ENCODE data around the gene HIVEP3.

DNA sequence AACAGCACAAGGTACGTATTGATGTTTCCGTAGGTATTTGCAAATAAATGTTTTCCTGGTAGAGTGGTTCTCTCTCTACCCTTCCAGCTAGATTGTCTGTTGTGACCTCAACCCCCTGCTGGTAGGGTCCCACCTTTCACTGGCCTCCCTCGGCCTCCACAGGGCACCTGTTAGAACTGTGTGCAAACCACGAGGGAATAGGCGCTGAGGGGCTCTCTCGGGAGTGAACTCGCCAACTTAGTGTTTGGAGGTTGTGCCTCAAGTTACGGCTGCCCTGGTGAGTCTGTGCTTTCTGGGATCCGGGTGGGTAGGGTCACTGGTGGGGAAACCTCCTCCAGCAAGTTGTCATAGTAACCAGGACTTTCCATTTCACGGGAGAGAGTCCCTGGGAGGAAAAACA is 229.6 kb downstream of the HIVEP3 start:
- TF ChIP-seq EZH2 (IDR thresholded peaks at IDR 0.05) = no peak
- no peak for TF ChIP-seq POLR2AphosphoS5 (IDR thresholded peaks at IDR 0.05; ENCODE audit: borderline replicate concordance, low read depth, low read length)
- no peak for TF ChIP-seq FOXP2 (optimal IDR thresholded peaks at IDR 0.05; ENCODE audit: control extremely low read depth, extremely low read length, insufficient read depth)
